ENCODE data around the gene MUC22. TPM values are rescaled to one million over a fixed set of nuclear protein-coding genes. Genes with fewer than 3 reads are reported as not detected.

MUC22 gene
- total and polyA plus RNA-seq, 4 donors = 0.02 to 0.11 (median 0.05) TPM

GRCh38 chr6:31025595-31025994 lies 15.3 kb downstream of the MUC22 start:
- no peak for DNase-seq
- Histone ChIP-seq H3K36me3 (ENCODE audit: control insufficient read depth in 4 of 4, insufficient read depth in 4 of 4, low read length in 4 of 4) (no peaks in the 10 kb centered on the region), H3K27ac (ENCODE audit: low read depth in 1 of 2, low read length in 1 of 2) (no peak overlapping the region), H3K9me3 (ENCODE audit: control insufficient read depth in 4 of 4, insufficient read depth in 3 of 4, low read length in 3 of 4) (no peaks in the 10 kb centered on the region), H3K4me1 (ENCODE audit: control insufficient read depth in 5 of 5, insufficient read depth in 5 of 5, low read length in 5 of 5) (no peaks in the 10 kb centered on the region), H3K4me3 (no peak overlapping the region), H3K9ac (ENCODE audit: insufficient read depth in 1 of 2, low read length in 2 of 2) (no peak overlapping the region), H3K27me3 (ENCODE audit: control insufficient read depth in 3 of 3, insufficient read depth in 3 of 3, low read length in 2 of 3) (no peaks in the 10 kb centered on the region)
- no peak for TF ChIP-seq CTCF (IDR thresholded peaks at IDR 0.05; ENCODE audit: control extremely low read depth, extremely low read depth)
- no peak for ATAC-seq (ENCODE audit: insufficient read depth, low FRiP score)
- 88 to 92% methylated on average over 4 of the region's 4 CpGs for WGBS, 2 donors

GRCh38 chr6:31031095-31031494 lies 20.8 kb downstream of the MUC22 start:
- Histone ChIP-seq H3K9me3 (ENCODE audit: control insufficient read depth in 4 of 4, insufficient read depth in 3 of 4, low read length in 3 of 4) (peaks cover 0 to 2% (median 0%) of the 10 kb centered on the region in 4 donors), H3K4me1 (ENCODE audit: control insufficient read depth in 5 of 5, insufficient read depth in 5 of 5, low read length in 5 of 5) (no peaks in the 10 kb centered on the region), H3K27ac (ENCODE audit: low read depth in 1 of 2, low read length in 1 of 2) (no peak overlapping the region), H3K27me3 (ENCODE audit: control insufficient read depth in 3 of 3, insufficient read depth in 3 of 3, low read length in 2 of 3) (no peaks in the 10 kb centered on the region), H3K4me3 (no peak overlapping the region), H3K9ac (ENCODE audit: insufficient read depth in 1 of 2, low read length in 2 of 2) (no peak overlapping the region), H3K36me3 (ENCODE audit: control insufficient read depth in 4 of 4, insufficient read depth in 4 of 4, low read length in 4 of 4) (no peaks in the 10 kb centered on the region)
- no peak for TF ChIP-seq CTCF (IDR thresholded peaks at IDR 0.05; ENCODE audit: control extremely low read depth, extremely low read depth)
- no peak for ATAC-seq (ENCODE audit: insufficient read depth, low FRiP score)
- no peak for DNase-seq
- 90 to 93% methylated on average over 6 of the region's 6 CpGs for WGBS, 2 donors

- WGBS, 2 donors = 93 to 94% methylated on average over 4 of the region's 4 CpGs
These were observed 22.8 kb downstream of the MUC22 start for GRCh38 chr6:31033075-31033474.

More at GRCh38 chr6:31033075-31033474, 22.8 kb downstream of the MUC22 start:
- TF ChIP-seq CTCF (IDR thresholded peaks at IDR 0.05; ENCODE audit: control extremely low read depth, extremely low read depth) = no peak
- peaks cover 0 to 2% (median 0%) of the 10 kb centered on the region in 3 donors for H3K27me3 ChIP-seq (ENCODE audit: control insufficient read depth in 3 of 3, insufficient read depth in 3 of 3, low read length in 2 of 3)
- peaks cover 0 to 3% (median 0%) of the 10 kb centered on the region in 5 donors for H3K4me1 ChIP-seq (ENCODE audit: control insufficient read depth in 5 of 5, insufficient read depth in 5 of 5, low read length in 5 of 5)
- H3K9me3 ChIP-seq (ENCODE audit: control insufficient read depth in 4 of 4, insufficient read depth in 3 of 4, low read length in 3 of 4) = peaks cover 0 to 2% (median 0%) of the 10 kb centered on the region in 4 donors
- H3K9ac ChIP-seq (ENCODE audit: insufficient read depth in 1 of 2, low read length in 2 of 2) = no peak overlapping the region
- H3K36me3 ChIP-seq (ENCODE audit: control insufficient read depth in 4 of 4, insufficient read depth in 4 of 4, low read length in 4 of 4) = no peaks in the 10 kb centered on the region
- ATAC-seq (ENCODE audit: insufficient read depth, low FRiP score) (no peak), DNase-seq (no peak)
- H3K4me3 ChIP-seq = no peak overlapping the region
- H3K27ac ChIP-seq (ENCODE audit: low read depth in 1 of 2, low read length in 1 of 2) = no peak overlapping the region

Data from lung (tissue), 12 donors.